AG04449 (cell line): ENCODE measurements around the gene ADAMTSL1.

ENCODE experiments used
- CTCF ChIA-PET: fragments of 350-600 bp; formaldehyde crosslinking; extraction: SDS; loops from one replicate; lab custom pipeline; 2021; ENCODE audit warnings: antibody characterized with exemption; lab: Yijun Ruan, JAX
- POLR2A ChIA-PET: fragments of 400-600, 350-600 bp; formaldehyde crosslinking; extraction: SDS; loops from one replicate; lab custom pipeline; 2020; ENCODE audit warnings: antibody characterized with exemption, inconsistent platforms; lab: Yijun Ruan, JAX
- DNase-seq: peaks from one replicate; pipeline ENCODE4 v3.0.0-alpha.2; 2010; ENCODE audit warnings: low read depth, low spot score
- H3K4me3 ChIP-seq: 2 replicates; pipeline ENCODE4 v1.5.1; 2011; ENCODE audit warnings: low read depth, mild to moderate bottlenecking, control low read depth, low read length
- CTCF ChIP-seq: IDR thresholded peaks from one replicate; pipeline ENCODE4 v1.5.1; 2011; ENCODE audit warnings: mild to moderate bottlenecking, moderate library complexity, low read length, control low read depth, inconsistent platforms; ENCODE audit not compliant: insufficient read depth; ENCODE audit errors: missing control alignments

ADAMTSL1 gene

GRCh38 chr9:18539203-18539693 is 65.3 kb downstream of the ADAMTSL1 start:
- no peak overlapping the region for H3K4me3 ChIP-seq
- ChIA-PET CTCF (no interaction called here), POLR2A (no interaction called here)
- no peak for DNase-seq
- TF ChIP-seq CTCF, result no peak

- TF ChIP-seq CTCF, result no peak
- POLR2A ChIA-PET, result interaction anchor here (2.1 to 4.1 kb wide), 2 partner anchors 53 to 64 kb away, joined by 8 to 21 read pairs; no protein-coding TSS in a partner anchor
- CTCF ChIA-PET, result interaction anchor here (0.9 kb wide), 1 partner anchor 13 kb away, joined by 3 read pairs; no protein-coding TSS in a partner anchor
- H3K4me3 ChIP-seq, result no peak overlapping the region
- peak; percentile 47 for DNase-seq
These were observed 69.0 kb downstream of the ADAMTSL1 start for GRCh38 chr9:18542837-18543405.

GRCh38 chr9:18543406-18544192 is 69.6 kb downstream of the ADAMTSL1 start:
- TF ChIP-seq CTCF, result no peak
- H3K4me3 ChIP-seq, result no peak overlapping the region
- DNase-seq, result peak; percentile 53
- CTCF ChIA-PET, result interaction anchor here (0.9 to 1.2 kb wide), 2 partner anchors 12 to 66 kb away, joined by 3 to 4 read pairs; no protein-coding TSS in a partner anchor
- POLR2A ChIA-PET, result interaction anchor here (2.1 to 4.1 kb wide), 2 partner anchors 53 to 65 kb away, joined by 8 to 21 read pairs; no protein-coding TSS in a partner anchor

- TF ChIP-seq CTCF, result no peak
- H3K4me3 ChIP-seq, result no peak overlapping the region
- ChIA-PET CTCF (interaction anchor here (1.2 kb wide), 1 partner anchor 67 kb away, joined by 4 read pairs; no protein-coding TSS in a partner anchor), POLR2A (interaction anchor here (2.1 to 4.1 kb wide), 2 partner anchors 54 to 65 kb away, joined by 8 to 21 read pairs; no protein-coding TSS in a partner anchor)
- no peak for DNase-seq
These were observed 70.5 kb downstream of the ADAMTSL1 start for GRCh38 chr9:18544456-18544855.

- ChIA-PET POLR2A (interaction anchor here (4.1 kb wide), 1 partner anchor 67 kb away, joined by 21 read pairs; no protein-coding TSS in a partner anchor), CTCF (interaction anchor here (1.9 kb wide), 1 partner anchor 10 kb away, joined by 4 read pairs; no protein-coding TSS in a partner anchor)
- no peak for DNase-seq
- no peak for TF ChIP-seq CTCF
- no peak overlapping the region for H3K4me3 ChIP-seq
These were observed 71.8 kb downstream of the ADAMTSL1 start for GRCh38 chr9:18545636-18546360.
